Gastroesophageal sphincter (tissue), 2 donors: ENCODE measurements around the gene CNTROB.
A peak's percentile ranks its signal among the peaks of the same experiment; 100 is the strongest.

Source experiments
- POLR2A ChIP-seq, 2 donors: fragments of 450-650 bp; IDR thresholded peaks; one replicate each; pipeline ENCODE4 v1.6.1; 2017; ENCODE audit warnings: antibody characterized with exemption in 2 of 2, mild to moderate bottlenecking in 2 of 2, moderate library complexity in 1 of 2
- POLR2AphosphoS5 ChIP-seq: sonication (generic); formaldehyde crosslinking; IDR thresholded peaks from one replicate; pipeline ENCODE4 v1.6.1; 2017; ENCODE audit warnings: antibody characterized with exemption

DNA sequence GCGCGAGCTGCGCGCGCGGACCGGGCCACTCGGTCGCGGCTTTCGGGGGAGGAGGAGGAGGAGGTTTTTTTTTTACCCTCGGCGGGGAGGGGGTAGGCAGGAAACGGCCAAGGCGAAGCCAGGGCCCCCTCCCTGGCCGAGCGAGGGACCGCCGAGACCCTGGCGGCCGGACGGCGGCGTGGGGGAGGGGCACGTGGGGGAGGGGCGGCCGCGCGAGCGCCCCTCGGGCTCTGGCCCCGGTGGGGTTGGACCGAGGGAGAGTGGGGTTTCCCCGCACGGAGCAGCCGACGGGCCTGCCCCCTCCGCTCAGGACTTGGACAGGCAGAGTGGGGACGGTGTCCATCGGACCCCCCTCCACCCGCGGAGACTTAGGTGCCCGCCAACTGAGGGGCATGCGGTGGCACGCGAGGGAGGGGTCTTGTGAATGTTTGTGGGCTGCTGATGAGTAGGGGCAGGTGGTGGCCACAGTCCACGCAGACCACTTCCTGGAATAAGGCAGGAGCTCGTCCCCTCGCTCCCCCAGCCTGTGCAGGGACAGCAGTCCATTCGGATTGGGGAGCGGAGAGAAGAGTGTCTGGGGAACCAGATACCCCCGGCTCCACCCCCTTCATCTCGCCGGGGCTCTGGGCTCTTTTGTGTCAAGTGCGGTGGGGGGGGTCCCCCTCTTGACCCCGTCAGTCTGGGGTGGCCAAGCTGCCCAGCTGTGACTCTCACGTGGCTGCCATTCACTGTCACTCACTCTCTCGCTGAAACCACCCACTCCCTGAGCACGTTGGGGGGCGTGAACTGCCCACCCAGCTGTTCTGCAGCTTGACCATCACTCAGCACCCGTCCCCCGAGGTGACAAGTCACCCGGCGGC lies 46.4 kb upstream of the CNTROB start:
- TF ChIP-seq POLR2A (IDR thresholded peaks at IDR 0.05) (peak in 1 of 2 donors; percentile 6), POLR2AphosphoS5 (no peak)
